ENCODE results near the gene CDHR1.

CDHR1 gene

DNA sequence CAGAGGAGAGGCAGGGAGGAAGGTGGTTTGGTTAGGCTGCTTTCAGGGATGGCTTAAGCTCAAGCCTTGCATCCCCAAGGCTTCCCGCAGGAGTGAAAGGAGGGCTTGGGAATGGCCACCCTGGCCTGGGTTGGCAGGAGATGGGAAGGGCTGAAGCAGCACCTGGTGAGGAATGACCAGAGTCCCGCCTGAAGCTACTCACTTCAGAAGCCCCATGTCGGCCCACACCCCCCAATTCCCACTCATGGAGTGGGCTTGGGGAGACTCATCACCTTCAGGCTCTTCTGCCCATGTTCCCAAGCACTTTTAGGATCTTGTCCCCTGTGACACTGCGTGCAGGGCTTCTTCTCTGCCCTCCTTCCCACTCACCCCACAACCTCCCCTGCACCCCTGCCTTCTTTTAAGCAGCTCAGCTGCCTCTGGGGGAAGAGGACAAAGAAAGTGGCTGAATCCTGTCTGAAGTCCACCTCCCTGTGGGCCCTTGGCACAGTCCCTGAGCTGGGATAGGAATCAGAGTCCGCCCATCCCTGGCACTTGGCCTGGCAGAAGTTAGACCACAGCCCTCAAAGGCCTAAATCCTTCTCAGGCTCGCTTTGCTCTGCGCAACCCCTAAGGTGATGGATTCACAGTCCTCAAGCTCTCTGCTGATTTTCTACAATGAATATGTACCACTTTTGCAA is 67.0 kb downstream of the CDHR1 start:
- DNase-seq (ENCODE audit: low read depth, low spot score) = no peak

DNA sequence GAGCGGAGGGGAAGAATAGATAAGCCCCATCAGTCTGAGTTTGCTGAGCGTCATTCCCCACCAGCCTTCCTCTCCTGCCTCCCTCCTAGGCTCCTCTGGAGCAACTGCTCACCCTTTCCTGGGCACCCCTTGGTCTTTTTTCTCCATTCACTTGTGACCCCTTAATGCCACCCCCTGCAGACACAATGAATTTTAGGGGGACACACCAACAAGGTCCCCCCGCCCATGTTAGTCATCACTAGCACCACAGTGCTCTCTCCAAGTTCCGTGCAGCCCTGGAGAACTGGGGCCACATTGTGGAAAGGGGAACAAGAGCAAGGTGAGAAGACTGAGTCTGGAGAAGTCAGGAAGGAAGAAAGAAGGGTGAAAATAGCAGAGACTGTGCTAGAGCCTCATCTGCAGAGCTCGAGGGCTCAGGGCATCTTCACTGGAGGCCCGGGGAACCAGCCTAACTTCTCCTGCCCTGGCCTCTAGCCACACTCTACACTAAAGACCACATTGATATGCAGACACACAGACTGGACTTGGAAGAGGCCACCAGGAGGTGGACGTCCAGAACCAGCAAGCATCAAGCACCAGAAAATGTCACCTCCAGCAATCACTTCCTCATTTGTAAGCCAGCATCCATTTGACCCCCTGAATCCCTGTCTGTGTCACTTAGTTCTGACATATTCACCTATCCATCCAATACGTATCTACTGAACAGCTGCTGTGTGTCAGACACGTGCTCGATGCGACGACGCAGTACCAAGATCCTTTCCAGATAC is 68.0 kb downstream of the CDHR1 start:
- DNase-seq (ENCODE audit: low read depth, low spot score) = no peak

DNA sequence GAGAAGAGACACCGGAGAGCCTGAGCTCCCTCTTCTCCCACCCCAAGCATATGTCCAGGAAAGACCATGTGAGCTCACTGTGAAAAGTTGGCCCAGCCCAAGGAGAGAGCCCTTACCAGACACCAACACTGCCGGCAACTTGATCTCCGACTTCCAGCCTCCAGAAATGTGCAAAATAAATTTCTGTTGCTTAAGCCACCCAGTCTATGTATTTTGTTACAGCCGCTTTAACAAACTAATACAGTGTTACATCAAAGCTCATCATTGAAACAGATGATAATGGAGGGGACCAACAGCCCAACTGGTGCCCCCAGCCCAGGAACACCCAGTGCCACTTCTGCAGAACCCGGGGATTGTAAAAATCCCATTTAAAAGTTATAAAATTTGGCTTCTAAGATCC is 69.4 kb downstream of the CDHR1 start:
- no peak for DNase-seq (ENCODE audit: low read depth, low spot score)

DNA sequence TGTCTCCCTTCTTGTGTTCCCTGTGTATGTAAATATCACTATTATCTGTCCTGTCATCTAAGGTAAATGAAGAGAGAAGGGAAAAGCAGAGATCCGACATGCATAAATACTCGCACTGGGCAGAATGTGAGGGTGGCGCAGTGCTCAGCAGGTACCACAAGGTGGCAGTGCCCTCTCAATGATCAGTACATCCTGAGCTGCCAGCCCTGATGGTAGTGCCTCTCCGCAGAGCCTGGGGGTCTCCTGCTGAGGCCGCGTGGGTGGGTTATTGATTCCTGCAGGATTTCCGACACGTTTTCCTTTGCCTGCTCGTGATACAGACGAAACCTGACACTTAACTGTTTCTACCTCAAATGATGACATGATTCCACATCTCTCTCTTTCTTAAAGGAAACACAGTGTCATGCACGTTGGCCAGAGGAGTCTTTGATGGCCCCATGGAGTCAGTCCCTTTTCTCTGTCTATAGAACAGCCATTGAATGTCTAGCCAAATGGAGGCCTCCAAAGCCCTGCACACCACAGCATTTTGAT is 70.3 kb downstream of the CDHR1 start:
- DNase-seq (ENCODE audit: low read depth, low spot score) = peak; percentile 78

DNA sequence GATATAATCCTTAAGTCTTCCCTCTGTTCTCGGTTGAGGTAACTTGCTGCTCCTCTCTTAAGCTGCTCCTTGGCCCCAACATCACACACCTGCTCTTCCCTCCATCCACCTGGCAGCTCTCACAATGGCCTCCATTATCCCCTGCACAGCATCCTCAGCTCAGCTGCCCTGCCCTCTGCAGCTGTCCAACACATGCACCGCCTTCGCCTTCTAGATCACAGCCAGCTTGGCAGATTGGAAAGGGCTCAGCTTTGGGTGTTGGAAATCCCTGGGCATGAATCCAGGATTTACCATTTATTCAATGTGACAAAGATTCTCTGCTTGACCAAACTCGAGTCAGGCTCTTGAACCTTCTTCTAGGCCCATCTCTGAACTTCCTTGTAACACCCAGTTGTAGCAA is 71.1 kb downstream of the CDHR1 start:
- DNase-seq (ENCODE audit: low read depth, low spot score) = no peak

DNA sequence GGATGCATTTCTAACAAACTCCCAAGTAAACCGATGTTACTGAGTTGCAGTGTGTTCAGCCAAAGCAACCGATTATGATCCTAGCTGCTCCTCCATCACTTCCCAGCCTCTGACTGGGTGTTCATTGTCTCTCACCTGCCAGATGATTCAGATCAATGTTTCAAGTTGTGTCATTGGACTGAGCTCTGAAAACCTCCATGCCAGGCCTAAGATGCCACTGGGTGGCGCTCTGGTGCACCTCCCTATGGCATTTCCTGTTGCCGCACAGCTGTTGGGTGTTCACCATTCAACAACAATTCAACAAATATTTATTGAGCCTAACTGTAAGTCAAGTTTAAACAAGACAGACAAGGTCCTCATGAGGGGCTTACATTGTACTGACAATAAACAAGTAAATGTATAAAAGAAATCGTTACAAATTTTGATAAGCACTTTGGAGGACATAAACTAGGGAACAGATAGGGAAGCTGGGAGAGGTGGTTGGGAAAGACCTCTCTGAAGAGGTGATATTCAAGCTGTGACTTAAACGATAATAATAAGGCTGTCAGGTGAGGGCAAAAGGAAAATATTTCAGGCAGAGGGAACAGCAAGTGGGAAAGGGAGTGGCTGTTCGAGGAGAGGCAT is 73.3 kb downstream of the CDHR1 start:
- peak; percentile 67 for DNase-seq (ENCODE audit: low read depth, low spot score)

DNA sequence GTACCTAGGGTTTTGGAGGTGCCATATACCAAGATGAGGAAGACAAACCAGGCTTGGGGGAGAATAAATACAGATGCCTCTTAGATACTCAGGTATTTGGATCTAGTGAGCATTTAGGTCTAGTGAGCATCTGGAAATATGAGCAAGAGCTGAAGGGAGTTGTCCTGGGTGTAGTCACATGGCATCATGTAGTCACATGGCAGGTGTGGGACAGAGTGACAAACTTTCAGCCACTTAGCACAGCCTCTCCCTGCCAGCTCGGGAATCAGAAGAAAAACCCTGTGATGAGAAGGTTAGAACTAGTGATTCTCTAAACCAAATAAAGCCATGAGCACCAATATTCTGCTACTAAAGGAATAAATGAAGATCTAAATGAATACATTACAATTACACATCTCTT is 74.8 kb downstream of the CDHR1 start:
- no peak for DNase-seq (ENCODE audit: low read depth, low spot score)
